ENCODE data around the gene AGAP1.
"Not testable (repeated sequence)": the region's sequence is repeated elsewhere in the genome, so short reads cannot be mapped to it uniquely, and the experiment has no call there.

Gene AGAP1

GRCh38 chr2:235592430-235592829, 98.6 kb downstream of the AGAP1 start:
- no peak for DNase-seq (ENCODE audit: low read depth in 2 of 2)

GRCh38 chr2:235592836-235593235, 99.0 kb downstream of the AGAP1 start:
- DNase-seq (ENCODE audit: low read depth in 2 of 2): no peak

GRCh38 chr2:235594041-235594440, 100.2 kb downstream of the AGAP1 start:
- DNase-seq (ENCODE audit: low read depth in 2 of 2): no peak

GRCh38 chr2:235594964-235595363, 101.1 kb downstream of the AGAP1 start:
- no peak for DNase-seq (ENCODE audit: low read depth in 2 of 2)

DNA sequence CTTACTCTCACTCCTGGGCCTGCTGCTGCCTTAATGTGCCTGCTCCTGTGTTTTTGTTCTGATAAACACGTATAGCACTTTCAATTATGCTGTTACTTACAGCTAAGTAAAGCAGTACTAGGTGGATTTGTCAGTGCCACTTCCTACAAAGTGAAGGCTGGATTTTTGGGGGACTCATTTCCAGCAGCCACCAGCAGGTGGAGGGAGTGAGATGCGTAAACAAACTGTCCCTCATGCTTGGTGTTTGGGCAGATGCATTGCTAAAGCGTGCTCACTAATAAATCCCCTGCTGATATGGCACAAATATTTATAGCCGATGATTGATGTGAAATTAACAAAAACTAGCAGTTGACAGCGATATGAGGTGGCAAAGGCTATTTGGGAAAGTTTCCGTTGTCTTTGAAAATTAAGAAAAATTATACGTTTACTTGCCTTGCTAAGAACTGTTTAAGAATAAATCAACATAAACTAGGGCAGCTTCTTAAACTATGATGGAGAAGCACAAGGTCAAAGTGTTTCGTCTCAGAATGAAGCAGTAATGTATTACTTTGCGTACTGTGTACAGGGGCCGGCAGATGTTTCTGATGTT, 101.7 kb downstream of the AGAP1 start:
- no peak for DNase-seq (ENCODE audit: low read depth in 2 of 2)

DNA sequence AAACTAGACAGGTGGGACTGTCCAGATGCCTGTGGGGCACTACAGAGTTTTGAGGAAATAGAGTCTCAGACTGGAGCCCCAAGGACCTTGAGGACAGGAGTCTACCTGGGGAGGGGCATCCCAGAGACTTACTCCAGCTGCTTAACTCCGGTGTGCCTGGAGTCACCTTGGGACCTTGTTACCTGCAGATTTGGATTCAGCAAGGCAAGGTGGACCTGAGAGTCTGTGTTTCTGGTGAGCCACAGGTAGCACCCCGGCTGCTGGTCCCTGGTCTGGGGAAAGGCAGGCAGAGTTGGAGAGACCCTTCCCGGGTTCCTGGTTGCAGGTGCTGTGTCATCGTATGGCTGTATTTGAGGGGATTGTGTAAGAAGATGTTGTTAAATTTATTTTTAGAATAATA, 102.4 kb downstream of the AGAP1 start:
- DNase-seq (ENCODE audit: low read depth in 2 of 2): no peak

- DNase-seq (ENCODE audit: low read depth in 2 of 2): no peak
Observed at GRCh38 chr2:235597081-235597615, 103.3 kb downstream of the AGAP1 start.

GRCh38 chr2:235598026-235598425, 104.2 kb downstream of the AGAP1 start:
- no peak for DNase-seq (ENCODE audit: low read depth in 2 of 2)

DNA sequence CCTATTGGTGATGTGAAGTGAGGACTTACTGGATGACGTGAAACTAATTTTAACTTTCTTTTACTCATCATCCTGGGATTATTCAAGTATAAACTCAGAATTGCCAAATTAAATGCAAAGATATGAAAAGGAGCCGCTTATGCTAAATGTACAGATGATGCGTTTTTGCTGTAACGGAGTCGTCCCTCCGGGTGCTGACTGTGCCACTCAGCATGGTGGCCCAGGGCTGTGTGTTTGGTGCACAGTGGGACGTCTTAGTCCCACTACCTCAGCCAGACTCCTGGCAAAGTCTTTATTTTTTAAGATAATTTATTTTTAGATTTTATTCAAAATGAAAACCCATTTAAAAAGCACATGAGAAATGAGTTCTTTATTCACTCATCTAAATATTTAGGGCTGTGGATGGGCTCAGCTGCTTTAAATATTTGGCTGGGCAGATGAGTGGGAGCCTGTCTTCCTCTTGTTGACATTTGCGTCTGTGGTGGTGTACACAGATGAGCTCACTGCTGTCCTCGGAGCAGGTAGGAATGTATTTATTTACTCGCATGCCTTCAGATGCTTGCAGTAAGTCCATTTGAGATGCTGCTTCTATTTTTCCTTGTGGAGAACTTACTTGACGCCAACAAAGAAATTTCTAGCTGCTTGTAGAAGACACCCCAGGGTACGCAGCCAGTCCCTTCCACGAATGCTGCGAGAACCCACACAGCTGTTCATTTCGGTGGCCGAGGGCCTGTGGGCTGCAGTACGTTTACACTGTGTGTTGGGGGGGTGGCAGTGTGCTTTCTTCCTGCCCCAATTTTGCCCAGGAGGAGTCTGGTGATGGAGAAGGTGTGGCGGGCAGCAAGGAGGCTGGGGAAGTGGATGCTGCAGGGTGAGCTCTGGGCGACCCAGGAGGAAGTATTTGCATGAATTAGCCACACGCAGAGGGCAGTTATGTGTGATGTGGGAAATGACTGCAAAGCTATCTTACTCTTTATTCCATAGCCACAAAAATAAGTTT, 105.0 kb downstream of the AGAP1 start:
- DNase-seq (ENCODE audit: low read depth in 2 of 2): no peak

GRCh38 chr2:235599596-235600338, 105.9 kb downstream of the AGAP1 start:
- DNase-seq (ENCODE audit: low read depth in 2 of 2): no peak

DNA sequence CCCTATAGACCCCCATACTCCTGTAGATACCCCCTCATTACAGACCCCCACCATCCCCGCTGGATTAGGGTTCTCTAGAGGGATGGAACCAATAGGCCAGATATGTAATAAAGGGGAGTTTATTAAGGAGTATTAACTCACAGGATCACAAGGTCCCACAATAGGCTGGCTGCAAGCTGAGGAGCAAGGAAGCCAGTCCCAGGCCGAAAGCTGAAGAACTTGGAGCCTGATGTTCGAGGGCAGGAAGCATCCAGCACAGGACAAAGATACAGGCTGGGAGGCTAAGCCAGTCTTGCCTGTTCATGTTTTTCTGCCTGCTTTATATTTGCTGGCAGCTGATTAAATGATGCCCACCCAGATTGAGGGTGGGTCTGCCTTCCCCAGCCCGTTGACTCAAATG, 106.6 kb downstream of the AGAP1 start:
- no peak for DNase-seq (ENCODE audit: low read depth in 2 of 2)

DNA sequence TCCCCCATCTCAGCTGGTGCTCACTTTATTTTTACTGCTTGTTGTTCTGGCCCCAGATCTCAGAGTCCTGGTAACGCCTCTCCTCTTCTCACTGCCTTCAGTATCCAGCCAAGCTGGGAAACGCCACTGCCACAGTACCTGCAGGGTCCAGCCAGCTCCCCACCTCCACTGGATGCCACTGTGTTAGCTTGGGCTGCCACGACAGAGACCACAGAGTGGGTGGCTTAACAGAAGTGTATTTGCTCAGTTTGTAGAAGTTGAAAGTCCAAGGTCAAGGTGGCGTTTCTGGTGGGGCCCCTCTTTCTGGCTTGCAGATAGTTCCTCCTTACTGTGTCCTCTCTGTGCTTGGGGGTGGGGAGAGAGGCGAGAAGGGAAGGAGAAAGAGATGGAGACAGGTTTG, 107.1 kb downstream of the AGAP1 start:
- DNase-seq (ENCODE audit: low read depth in 2 of 2): no peak

DNA sequence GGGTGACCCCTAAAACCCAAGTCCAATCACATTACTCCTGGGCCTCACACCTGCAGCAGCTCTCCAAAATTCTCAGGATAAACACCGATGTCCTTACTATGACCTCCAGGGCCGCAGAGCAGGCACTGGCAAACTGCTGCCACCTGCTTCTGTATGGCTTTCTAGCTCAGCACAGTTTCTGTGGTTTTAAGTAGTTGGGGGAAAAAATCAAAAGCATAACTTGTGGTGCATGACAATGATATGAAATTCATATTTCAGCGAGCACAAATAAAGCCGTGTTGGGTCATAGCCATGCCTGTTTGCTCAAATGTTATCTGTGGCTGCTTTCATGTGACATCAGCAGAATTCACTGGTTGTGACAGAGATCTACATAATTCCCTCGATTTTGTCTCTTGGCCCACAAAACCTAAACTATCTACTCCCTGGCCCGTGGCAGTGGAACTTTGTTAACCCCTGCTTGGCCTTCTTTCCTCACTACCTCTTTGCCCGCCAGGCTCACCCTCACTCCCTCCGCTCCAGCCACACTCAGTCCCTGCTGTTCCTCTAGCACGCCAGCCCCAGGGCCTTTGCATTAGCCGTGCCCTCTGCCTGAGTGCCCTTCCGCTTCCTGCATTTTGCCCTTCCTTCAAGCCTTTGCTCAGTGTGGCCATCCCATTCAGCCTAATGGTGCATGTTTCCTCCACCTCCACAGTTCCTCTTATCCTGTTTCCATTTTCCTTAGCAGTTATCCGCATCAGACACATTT, 108.3 kb downstream of the AGAP1 start:
- DNase-seq (ENCODE audit: low read depth in 2 of 2): no peak

DNA sequence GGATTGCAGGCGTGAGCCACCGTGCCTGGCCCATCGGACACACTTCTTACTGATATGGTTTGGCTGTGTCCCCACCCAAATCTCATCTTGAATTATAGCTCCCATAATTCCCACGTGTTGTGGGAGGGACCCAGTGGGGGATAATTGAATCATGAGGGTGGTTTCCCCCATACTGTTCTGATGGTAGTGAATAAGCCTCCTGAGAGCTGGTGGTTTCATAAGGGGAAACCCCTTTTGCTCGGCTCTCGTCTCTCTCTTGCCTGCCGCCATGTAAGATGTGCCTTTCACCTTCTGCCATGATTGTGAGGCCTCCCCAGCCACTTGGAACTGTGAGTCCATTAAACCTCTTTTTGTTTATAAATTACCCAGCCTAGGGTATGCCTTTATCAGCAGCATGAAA, 109.1 kb downstream of the AGAP1 start:
- DNase-seq (ENCODE audit: low read depth in 2 of 2): not testable (repeated sequence)

- no peak for DNase-seq (ENCODE audit: low read depth in 2 of 2)
Observed at GRCh38 chr2:235603659-235604058, 109.8 kb downstream of the AGAP1 start.

GRCh38 chr2:235605312-235606003, 111.6 kb downstream of the AGAP1 start:
- DNase-seq (ENCODE audit: low read depth in 2 of 2): no peak

DNA sequence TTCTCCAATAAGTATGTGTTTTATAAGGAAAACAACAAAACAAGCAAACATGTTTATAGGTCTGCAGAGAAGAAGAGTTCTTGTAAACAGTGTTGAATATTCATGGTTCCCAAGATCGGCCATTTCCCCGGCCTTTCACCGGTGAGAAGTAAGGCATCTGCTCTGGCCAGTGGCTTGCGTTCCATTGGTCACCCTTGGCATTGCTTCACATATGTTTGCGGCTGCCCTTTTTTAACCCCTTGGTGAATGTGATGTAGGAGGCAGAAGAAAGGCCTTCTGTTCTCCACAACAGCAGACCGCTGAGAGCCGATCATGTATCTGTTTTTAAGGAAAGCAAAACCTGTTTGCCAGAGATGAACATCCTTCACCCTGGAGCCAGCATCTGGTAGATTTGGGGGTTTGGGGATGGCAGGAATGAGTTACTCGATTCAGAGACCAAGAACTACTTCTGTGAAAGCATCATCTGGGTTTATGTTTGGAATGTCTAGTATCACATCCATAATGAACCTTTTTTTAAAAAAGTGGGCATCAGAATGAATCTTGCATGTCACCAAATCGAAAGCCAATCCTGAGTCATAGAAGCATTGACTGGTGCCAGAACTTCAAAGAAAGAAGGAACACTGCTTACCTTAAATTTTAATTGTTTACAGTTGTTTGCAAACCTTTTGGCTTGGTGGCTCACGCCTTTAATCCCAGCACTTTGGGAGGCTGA, 112.3 kb downstream of the AGAP1 start:
- DNase-seq (ENCODE audit: low read depth in 2 of 2): no peak

- DNase-seq (ENCODE audit: low read depth in 2 of 2): no peak
Observed at GRCh38 chr2:235607546-235608199, 113.8 kb downstream of the AGAP1 start.

GRCh38 chr2:235608200-235608887, 114.5 kb downstream of the AGAP1 start:
- DNase-seq (ENCODE audit: low read depth in 2 of 2): no peak
